Neural cell (in vitro differentiated cells): Measurements from ENCODE around the gene MYCN.

Experiments used
- CTCF ChIP-seq: fragments of 450-650 bp; IDR thresholded peaks from 2 replicates; pipeline ENCODE4 v1.5.1; 2014; ENCODE audit warnings: antibody characterized with exemption, mild to moderate bottlenecking, moderate library complexity; ENCODE audit not compliant: poor library complexity, severe bottlenecking
- EZH2 ChIP-seq: fragments of 200-600, 300-800 bp; shearing (Covaris generic), sonication (generic); IDR thresholded peaks from 2 replicates; pipeline ENCODE4 v1.6.1; 2014; ENCODE audit warnings: antibody characterized with exemption, low read length, borderline replicate concordance, mild to moderate bottlenecking; ENCODE audit not compliant: insufficient read depth, poor library complexity, severe bottlenecking
- POLR2AphosphoS5 ChIP-seq: IDR thresholded peaks from 2 replicates; pipeline ENCODE4 v1.6.1; 2012

- TF ChIP-seq EZH2 = no peak
- no peak for TF ChIP-seq CTCF
- no peak for TF ChIP-seq POLR2AphosphoS5
Measured at GRCh38 chr2:15965564-15966019, 25.2 kb downstream of the MYCN start.
